Hepatocyte (in vitro differentiated cells): ENCODE results near the gene PCBP3. TPM values are rescaled to one million over a fixed set of nuclear protein-coding genes. Genes with fewer than 3 reads are reported as not detected.

ENCODE experiments used
- DNase-seq: peaks from one replicate; pipeline ENCODE4 v3.0.0-alpha.2; 2016; ENCODE audit warnings: low spot score
- H2AFZ ChIP-seq: fragments of 200-600 bp; sonication (generic); 2 replicates; pipeline ENCODE4 v1.6.0; 2016; ENCODE audit warnings: antibody characterized with exemption, mild to moderate bottlenecking
- H3K27ac ChIP-seq: fragments of 200-600 bp; sonication (generic); 2 replicates; pipeline ENCODE4 v1.5.1; 2016; ENCODE audit warnings: mild to moderate bottlenecking
- H3K27me3 ChIP-seq: fragments of 200-600 bp; sonication (generic); 2 replicates; pipeline ENCODE4 v1.6.1; 2016
- H3K36me3 ChIP-seq: fragments of 200-600 bp; sonication (generic); replicated peaks from 2 replicates; pipeline ENCODE4 v1.5.1; 2016; ENCODE audit warnings: low read depth; ENCODE audit not compliant: insufficient read depth
- H3K4me1 ChIP-seq: fragments of 200-600 bp; sonication (generic); 2 replicates; pipeline ENCODE4 v1.5.1; 2016; ENCODE audit warnings: mild to moderate bottlenecking, moderate library complexity; ENCODE audit not compliant: insufficient read depth
- H3K4me2 ChIP-seq: fragments of 200-600 bp; sonication (generic); 2 replicates; pipeline ENCODE4 v1.6.0; 2016
- H3K4me3 ChIP-seq: fragments of 200-600 bp; sonication (generic); 2 replicates; pipeline ENCODE4 v1.5.1; 2016; ENCODE audit warnings: mild to moderate bottlenecking
- H3K79me2 ChIP-seq: fragments of 200-600 bp; sonication (generic); 2 replicates; pipeline ENCODE4 v1.6.0; 2017; ENCODE audit warnings: mild to moderate bottlenecking
- H3K9me2 ChIP-seq: fragments of 200-600 bp; sonication (generic); replicated peaks from 2 replicates; pipeline ENCODE4 v1.6.0; 2017; ENCODE audit warnings: mild to moderate bottlenecking; ENCODE audit not compliant: insufficient read depth
- H3K9me3 ChIP-seq: fragments of 200-600 bp; sonication (generic); 2 replicates; pipeline ENCODE4 v1.5.1; 2016; ENCODE audit warnings: low read depth, mild to moderate bottlenecking
- H4K20me1 ChIP-seq: fragments of 200-600 bp; sonication (generic); 2 replicates; pipeline ENCODE4 v1.6.0; 2016; ENCODE audit warnings: mild to moderate bottlenecking; ENCODE audit not compliant: insufficient read depth, poor library complexity, severe bottlenecking
- CTCF ChIP-seq: fragments of 200-600 bp; sonication (generic); IDR thresholded peaks from 2 replicates; pipeline ENCODE4 v1.5.1; 2016; ENCODE audit warnings: antibody characterized with exemption, mild to moderate bottlenecking; ENCODE audit not compliant: poor library complexity
- EZH2 ChIP-seq: fragments of 200-600 bp; sonication (generic); IDR thresholded peaks from 2 replicates; pipeline ENCODE4 v1.6.1; 2016; ENCODE audit warnings: antibody characterized with exemption, mild to moderate bottlenecking, borderline replicate concordance
- EZH2phosphoT487 ChIP-seq: fragments of 200-600 bp; sonication (generic); IDR thresholded peaks from one replicate; pipeline ENCODE4 v1.6.1; 2018; ENCODE audit warnings: antibody characterized with exemption, mild to moderate bottlenecking, low read depth, moderate library complexity; ENCODE audit not compliant: unreplicated experiment, severe bottlenecking
- WGBS: methylation state at CpG from one replicate; pipeline ENCODE4 v1.1.6; 2016; ENCODE audit warnings: low lambda C conversion rate; ENCODE audit errors: missing lambda C conversion rate; 5-methylcytosine and 5-hydroxymethylcytosine counted together
- polyA plus RNA-seq: library from polyadenylated mRNA; unstranded; fragments of >200 nt; fragmentation: Nextera tagmentation; extraction: Ambion mirVana; gene quantifications from 2 replicates; pipeline ENCODE4 v1.2.1, GENCODE V29; 2016
- total RNA-seq: library from RNA; depleted of rRNA; stranded (reverse); fragments of >200 nt; gene quantifications from 2 replicates; pipeline ENCODE4 v1.2.3, GENCODE V29; 2014

PCBP3 gene
- total and polyA plus RNA-seq, 2 experiments from 2014 or later = 3.1 to 8.8 TPM

GRCh38 chr21:45769896-45770295 lies 126.4 kb downstream of the PCBP3 start:
- Histone ChIP-seq H2AFZ (no peak overlapping the region), H4K20me1 (no peaks in the 10 kb centered on the region), H3K4me3 (no peak overlapping the region), H3K4me2 (no peak overlapping the region), H3K27me3 (no peaks in the 10 kb centered on the region), H3K79me2 (no peaks in the 10 kb centered on the region), H3K9me2 (no peaks in the 10 kb centered on the region), H3K36me3 (no peaks in the 10 kb centered on the region), H3K4me1 (peaks cover 6% of the 10 kb centered on the region), H3K27ac (no peak overlapping the region), H3K9me3 (no peaks in the 10 kb centered on the region)
- DNase-seq = no peak
- TF ChIP-seq EZH2 (no peak), EZH2phosphoT487 (no peak), CTCF (no peak)
- 93% methylated on average over 16 of the region's 16 CpGs for WGBS

- Histone ChIP-seq H3K9me3 (no peaks in the 10 kb centered on the region), H3K36me3 (no peaks in the 10 kb centered on the region), H3K4me3 (no peak overlapping the region), H2AFZ (no peak overlapping the region), H3K27me3 (no peaks in the 10 kb centered on the region), H3K27ac (no peak overlapping the region), H4K20me1 (no peaks in the 10 kb centered on the region), H3K9me2 (no peaks in the 10 kb centered on the region), H3K4me2 (no peak overlapping the region), H3K4me1 (peaks cover 6% of the 10 kb centered on the region), H3K79me2 (no peaks in the 10 kb centered on the region)
- no peak for DNase-seq
- TF ChIP-seq EZH2phosphoT487 (no peak), EZH2 (no peak)
Measured at GRCh38 chr21:45772180-45772579, 128.7 kb downstream of the PCBP3 start.

GRCh38 chr21:45774291-45774690 lies 130.8 kb downstream of the PCBP3 start:
- Histone ChIP-seq H3K36me3 (no peaks in the 10 kb centered on the region), H2AFZ (no peak overlapping the region), H4K20me1 (no peaks in the 10 kb centered on the region), H3K9me2 (no peaks in the 10 kb centered on the region), H3K4me2 (no peak overlapping the region), H3K27ac (no peak overlapping the region), H3K79me2 (no peaks in the 10 kb centered on the region), H3K9me3 (no peaks in the 10 kb centered on the region), H3K4me1 (no peaks in the 10 kb centered on the region), H3K27me3 (no peaks in the 10 kb centered on the region), H3K4me3 (no peak overlapping the region)
- TF ChIP-seq CTCF (no peak), EZH2 (no peak), EZH2phosphoT487 (no peak)
- WGBS = 94% methylated on average over 5 of the region's 5 CpGs
- no peak for DNase-seq

GRCh38 chr21:45776971-45777370 lies 133.4 kb downstream of the PCBP3 start:
- no peaks in the 10 kb centered on the region for H3K9me2 ChIP-seq
- no peaks in the 10 kb centered on the region for H3K9me3 ChIP-seq
- H3K79me2 ChIP-seq = no peaks in the 10 kb centered on the region
- no peak overlapping the region for H3K4me3 ChIP-seq
- no peak for TF ChIP-seq EZH2phosphoT487
- no peak for TF ChIP-seq CTCF
- no peak for TF ChIP-seq EZH2
- WGBS = 79% methylated on average over 1 of the region's 1 CpG
- H3K4me1 ChIP-seq = no peaks in the 10 kb centered on the region
- DNase-seq = no peak
- no peaks in the 10 kb centered on the region for H3K27me3 ChIP-seq
- no peak overlapping the region for H3K4me2 ChIP-seq
- H2AFZ ChIP-seq = no peak overlapping the region
- no peak overlapping the region for H3K27ac ChIP-seq
- no peaks in the 10 kb centered on the region for H3K36me3 ChIP-seq
- no peaks in the 10 kb centered on the region for H4K20me1 ChIP-seq
